GM19452 (cell line): ENCODE data around the gene HIPK2.
A peak's percentile ranks its signal among the peaks of the same experiment; 100 is the strongest.

ENCODE experiments used
- ATAC-seq: cut with Tn5 transposase; IDR thresholded peaks from one replicate; pipeline ENCODE4 v1.9.1; 2021; ENCODE audit not compliant: unreplicated experiment

Gene HIPK2

DNA sequence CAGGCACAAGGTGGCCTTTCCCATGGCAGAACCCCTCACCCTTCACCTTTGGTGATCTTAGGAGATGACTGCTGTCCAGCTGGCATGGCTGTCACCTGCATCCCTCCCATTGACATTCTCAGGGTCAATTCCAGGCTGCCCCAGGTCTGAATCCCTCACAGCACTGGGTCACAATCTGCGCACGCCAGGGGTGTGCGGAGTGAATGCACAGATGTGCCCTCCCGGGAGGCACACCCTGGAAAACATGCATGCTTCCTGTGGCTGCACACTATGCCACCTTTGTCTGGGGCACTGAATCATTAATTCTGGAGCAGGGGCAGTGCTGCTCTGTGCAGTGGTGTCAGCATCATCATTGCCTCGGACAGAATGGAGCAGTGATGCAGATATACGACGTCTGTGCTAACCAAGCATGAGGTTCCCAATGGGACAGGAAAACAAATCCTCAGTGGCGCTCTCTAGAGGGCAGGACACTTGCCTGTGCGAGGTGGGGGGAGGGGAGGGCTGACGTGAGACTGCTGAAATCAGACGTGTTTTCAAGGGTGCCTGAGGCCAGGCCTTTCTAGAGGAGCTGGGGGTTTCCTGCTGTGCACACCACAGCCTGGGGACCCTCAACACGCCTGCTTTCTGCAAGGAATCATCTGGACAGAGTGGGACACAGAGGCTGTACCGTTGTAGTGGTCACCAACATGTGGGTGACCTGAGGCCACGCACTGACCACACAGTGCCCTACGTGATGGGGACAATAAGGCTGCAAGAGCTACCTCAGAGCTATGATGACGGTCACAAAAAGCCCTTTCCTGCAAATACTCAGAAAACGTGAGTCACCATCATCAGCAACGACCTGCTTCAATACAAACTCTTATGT is 77.9 kb downstream of the HIPK2 start:
- ATAC-seq: no peak

DNA sequence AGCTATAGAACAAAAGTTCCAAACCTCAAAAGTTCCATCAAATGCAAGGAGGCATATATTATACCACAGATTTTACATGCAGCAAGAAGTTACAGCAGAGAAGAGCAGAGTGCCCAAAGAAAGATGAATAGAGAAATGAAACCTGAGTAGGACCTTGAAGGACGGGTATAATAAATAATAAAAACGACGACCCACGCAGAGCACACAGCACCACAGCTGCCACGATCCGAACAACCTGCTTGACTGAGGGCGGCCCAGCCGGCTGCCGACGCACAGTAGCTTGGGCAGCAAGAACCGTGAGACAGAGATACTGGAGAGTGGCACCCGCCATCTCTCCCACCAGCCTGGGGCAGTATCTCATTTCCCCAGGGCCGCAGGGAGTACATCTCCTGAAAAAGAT is 79.0 kb downstream of the HIPK2 start:
- no peak for ATAC-seq

DNA sequence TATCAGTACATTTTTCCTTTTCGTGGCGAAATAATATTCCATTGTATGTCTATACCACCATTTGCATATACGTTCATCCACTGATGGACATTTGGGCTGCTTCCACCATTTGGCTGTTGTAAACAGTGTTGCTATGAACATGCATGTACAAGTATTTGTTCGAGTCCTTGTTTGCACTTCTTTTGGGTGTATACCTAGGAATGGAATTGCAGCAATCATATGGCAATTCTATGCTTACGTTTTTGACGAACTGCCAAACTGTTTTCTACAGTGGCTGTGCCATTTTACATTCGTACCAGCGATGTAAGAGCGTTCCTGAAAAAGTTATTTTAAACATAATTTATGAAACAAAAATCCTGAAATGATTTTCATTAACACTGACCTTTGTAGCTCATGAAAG is 79.5 kb downstream of the HIPK2 start:
- ATAC-seq: no peak

DNA sequence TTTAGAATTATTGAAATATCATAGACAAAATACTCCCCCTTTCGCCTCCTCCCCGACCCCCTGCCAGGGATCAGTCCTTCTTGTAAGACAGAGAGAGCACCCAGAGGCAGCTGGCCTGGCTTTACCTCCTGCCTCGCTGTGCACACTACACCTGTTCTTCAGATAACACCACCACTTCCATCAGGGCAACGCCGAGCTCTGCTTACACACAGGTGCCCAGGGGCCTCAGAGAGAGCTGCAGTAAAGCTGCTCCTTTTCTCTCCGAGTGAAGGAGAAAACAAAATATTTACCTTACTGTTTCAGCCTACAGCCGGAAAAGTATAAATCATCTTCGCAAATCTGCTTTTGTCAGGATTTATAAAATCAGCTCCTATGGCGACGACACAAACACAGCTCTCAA is 80.7 kb downstream of the HIPK2 start:
- ATAC-seq: no peak

DNA sequence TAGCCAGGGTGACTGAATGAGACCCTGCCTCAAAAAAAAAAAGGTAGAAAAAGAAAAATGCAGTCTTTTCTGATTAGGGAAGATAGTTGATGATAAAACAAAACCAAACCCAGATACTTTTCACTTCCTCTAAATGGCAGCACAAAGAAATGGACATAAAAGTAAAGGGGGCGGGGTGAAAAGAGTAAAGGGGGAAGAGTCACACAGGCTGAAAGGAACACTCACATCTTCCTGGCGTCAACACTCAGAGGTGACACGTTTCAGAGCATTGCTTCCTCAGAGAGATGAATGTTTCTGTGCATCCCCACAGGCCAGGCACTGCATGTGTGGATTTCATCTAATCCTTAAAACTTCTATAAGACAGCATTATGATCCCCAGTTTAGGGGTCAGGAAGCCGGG is 81.2 kb downstream of the HIPK2 start:
- no peak for ATAC-seq

DNA sequence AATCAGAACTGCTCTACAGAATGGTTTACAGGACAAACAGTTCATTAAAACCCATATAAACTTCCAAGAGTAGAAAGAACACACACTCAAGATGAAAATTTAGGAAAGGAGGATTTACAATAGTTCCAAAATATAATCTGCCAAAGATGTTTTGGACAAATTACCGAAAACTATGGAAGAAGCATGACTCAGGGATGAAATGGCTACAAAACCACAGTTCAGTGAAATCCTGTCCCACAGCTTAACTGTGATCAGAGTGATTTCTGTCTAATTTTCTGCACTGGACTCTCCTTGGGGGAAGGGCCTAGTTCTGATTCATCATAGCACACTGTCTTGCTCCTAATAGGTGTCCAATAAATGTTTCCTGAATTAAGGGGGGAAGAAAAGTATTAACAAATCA is 82.2 kb downstream of the HIPK2 start:
- ATAC-seq: no peak

DNA sequence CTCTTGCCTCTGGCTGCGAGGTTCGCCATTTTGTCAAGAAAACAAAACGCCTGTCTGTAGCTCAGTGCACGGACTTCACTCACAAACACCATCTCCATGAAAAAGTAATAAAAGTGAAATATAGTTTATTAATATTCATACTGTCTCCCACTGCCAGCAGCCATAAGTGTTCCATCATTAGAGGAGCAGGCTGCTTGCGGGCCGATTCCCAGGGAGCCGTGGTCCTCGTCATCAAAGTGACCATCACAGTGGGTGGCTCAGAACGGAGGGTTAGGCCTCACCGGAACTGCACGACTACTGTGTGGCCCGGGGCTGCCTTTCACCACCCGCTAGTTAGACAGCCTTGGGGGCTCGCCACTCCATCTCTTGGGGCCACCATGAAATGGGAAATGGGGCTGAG is 82.7 kb downstream of the HIPK2 start:
- no peak for ATAC-seq

DNA sequence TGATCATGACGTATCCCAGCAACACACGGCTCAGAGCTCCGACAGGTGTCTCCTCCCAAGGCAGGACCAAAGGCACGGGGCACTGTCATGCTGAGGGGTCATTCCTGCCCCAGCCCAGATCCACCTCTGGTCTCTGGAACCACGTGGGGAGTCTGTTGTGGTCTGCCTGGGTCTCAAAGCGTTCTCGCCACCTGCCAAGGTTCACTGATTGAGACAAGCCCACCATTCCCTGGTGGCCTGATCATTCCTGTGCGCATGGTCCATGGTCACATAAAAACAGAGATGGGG is 83.5 kb downstream of the HIPK2 start:
- ATAC-seq: no peak

DNA sequence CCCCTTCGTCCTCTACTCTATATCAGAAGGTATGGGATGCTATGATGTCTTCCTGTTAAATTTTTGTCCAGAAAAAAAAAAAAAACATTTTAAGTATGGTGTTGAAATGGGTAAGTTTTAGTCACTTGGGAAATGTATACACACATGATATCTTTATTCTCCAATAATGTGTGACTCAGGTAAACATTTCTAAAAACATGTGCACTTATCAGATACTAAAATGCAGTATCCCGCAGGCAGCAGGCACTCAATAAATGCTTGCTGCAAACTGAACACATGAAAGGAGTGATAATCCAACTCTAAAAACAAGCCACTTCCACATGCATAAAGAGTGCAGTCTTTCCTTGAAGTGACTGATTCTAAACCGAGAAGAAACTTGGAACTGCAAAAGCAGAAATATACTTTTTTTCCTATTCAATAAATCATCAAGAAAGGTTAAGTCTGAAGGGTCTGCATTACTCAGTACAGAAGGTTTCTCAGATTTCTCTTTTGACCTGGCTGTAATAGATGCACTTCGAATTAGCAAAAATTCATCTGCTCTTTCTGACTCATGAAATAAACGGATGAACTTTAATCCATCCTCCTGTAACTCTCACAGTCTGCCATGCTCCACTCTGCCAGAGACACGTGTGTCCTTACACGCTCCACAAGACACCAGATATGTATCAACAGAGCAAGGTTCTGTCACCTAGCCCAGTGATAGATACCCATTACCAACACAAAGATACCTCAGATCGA is 84.0 kb downstream of the HIPK2 start:
- ATAC-seq: no peak

DNA sequence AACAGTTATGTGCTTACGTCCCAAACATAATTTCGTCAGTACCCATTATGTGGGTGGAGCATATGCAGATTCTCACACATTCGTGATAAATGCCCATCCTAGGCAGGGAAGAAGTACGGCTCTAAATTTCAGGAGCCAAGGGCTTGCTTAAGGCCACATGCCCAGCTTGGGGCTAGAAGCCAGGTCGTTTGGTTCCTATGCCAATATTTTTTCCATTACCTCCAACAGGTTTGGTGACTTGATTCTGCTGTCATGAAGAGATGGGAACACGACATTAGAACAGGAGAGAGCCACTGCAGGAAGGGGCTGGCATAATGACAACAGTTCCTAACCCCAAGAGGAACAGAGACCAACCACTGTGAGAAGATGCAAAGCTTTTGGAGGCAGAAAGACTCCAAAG is 85.1 kb downstream of the HIPK2 start:
- ATAC-seq: no peak

DNA sequence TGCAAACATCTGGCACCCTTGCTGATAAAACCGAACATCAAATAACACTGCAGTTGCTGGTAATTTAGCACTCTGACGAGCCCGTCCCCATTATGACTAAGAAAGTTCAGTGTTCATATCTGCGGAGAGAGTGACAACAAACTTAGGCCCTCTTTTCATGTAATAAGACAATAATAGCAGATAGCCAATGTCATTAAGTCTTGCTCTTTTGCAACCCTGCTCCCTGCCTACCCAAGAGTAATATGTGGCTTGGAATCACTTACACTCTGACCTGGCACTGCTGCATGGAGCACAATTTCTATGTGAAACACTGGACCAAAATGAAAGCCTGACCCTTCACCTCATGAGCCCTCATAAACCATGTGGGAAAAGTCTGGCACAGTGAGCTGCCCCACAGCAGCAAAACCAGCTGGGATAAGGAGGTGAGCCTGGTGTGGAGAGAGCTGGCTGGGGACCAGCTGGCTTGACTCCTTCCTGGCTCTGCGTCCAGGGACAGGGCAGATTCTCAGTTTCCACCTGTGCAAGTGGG is 86.5 kb downstream of the HIPK2 start:
- ATAC-seq: no peak

DNA sequence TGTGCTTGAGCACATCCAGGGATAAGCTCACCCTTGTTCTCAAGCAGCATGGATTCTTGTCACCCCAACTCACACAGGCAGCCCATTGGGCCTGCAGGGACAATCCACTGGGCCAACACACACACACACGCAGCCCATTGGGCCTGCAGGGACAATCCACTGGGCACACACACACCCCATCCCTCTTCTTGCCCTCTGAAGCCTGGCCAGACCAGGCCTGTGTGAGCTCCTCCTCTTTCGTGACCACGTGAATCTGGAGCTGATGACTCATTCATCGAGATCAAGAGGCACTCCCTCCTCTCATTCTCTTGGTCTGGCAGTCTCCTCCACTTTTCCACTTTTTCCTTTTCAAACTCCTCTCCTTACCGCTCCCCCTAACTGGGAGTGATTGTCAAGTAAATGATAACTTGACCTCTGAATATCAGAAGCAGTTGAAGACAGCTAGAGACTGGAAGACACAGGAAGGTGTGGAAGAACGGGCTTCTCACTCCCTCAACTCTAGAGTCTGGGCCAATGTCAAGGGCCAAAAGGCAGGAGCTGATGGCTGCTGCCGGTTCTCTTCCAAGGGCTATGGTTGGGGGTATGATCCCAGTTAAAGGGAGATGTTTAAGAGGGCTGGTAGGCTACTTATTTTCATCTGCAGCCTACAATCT is 89.7 kb downstream of the HIPK2 start:
- ATAC-seq: no peak

DNA sequence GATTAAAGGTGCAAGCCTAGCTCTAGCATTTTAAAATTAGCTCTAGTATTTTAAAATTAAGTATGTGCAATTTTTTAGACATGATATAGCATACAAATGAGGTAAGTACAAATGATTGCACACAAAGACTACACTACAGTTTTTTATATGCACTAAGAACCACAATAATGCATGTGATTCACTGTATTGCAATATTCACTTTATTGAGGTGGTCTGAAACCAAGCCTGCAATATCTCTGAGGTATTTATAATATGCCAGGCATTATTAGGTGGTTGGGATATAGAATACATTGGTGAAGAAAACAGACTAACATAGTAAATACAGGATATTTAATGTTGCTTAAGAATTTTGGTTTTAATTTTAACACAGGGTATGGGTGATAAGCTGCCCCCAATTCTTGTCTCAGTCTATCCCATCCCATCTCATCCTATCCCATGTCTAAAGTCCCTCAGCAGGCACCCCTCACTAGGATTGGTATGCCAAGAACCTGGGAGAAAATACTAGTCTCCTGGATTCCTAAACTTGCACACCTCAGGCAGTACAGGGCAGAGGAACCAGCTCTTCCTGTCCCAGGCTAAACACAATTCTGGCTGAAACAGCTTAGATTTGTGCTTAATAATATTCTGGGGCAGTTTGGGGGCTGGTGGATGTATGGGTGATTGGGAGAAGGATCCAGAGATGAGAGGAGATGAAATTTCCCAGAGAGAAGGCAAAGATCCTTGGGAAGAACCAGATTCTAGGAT is 90.4 kb downstream of the HIPK2 start:
- ATAC-seq: no peak

DNA sequence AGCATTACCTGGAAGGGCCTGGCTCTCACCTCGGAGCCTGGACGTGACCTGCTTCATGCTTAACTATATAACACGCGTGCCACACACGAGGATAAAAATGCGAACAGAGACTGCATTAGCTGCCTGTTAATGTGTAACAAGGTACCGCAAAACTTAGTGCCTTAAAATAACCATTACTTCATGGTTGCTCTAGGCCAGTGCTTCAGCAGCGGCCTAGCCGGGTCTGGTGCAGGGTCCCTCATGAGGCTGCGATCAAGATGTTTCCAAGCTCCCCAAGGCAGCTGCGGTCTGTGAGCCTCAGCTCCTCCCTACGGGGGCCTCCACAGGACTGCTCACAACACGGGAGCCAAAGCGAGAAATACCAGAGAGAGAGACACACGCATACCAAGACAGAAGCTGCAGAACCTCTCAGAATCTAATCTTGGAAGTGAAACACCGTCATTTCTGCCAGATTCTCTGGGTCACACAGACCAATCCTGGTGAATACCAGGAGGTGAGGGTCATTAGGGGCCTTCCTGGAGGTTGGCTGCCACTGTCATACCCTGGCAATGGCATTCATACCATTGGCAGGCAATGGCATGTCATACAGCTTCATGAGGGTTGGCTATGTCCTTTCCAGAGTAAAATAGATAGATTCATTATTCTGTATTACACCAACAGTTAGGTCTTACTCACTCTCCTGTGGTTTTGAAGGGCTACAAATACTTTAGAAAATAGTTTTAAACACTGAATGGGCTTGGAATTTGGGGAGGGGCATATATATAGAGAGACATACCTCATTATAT is 94.5 kb downstream of the HIPK2 start:
- ATAC-seq: peak; percentile 57

DNA sequence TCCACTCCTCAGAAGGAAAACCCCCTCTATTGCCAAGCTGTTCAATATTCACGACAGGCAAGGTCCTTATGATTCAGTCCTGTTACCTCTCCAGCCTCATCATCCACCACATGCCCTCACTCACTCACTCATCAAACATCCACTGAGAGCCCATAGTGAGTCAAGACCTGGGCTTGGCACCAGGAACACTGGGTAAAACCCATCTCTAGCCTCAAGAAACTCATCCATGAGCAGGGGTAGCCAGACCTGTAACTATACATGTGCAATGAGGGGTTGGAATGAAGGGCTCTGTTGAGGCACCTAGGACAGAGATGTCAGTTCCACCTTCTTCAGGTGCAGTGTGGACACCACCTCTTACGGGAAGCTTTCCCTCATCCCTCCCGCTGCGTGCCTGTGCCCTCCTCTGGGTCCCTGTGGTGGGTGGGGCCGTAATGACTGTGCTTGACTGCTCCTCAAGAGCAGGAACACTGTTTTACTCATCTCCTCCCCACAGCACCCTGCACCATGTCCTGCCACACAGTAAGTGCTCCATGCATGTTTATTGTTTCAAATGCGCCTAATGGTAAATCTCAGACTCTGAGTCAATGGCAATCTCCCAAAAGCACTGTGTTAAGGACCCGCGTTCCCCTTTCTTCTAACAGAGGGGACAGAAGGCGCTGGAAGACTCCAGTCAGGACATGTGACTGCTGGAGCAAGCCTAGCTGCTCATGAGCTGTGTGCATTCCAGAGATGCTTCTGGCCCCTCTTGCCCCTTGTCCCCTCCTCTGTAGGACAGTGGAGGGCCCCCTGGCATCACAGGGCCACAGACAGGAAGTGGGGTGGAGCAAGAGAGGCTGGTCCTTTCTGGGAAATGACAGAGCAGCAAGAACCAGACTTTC is 95.4 kb downstream of the HIPK2 start:
- ATAC-seq: peak; percentile 43

DNA sequence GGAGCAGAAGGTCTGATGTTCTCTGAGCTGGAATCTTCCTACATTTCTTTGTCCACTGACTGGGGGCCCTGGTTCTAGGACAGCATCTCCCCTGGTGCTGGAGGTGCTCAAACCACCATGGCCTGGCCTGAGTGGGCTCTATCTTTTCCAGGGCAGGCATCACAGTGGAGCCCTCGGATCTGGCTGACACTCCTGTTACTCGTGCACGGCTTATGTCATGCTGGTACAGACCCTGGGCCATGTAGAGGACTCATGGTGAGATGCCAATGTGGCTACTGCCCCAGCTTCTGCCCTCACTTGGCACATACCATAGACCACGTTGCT is 96.0 kb downstream of the HIPK2 start:
- no peak for ATAC-seq

DNA sequence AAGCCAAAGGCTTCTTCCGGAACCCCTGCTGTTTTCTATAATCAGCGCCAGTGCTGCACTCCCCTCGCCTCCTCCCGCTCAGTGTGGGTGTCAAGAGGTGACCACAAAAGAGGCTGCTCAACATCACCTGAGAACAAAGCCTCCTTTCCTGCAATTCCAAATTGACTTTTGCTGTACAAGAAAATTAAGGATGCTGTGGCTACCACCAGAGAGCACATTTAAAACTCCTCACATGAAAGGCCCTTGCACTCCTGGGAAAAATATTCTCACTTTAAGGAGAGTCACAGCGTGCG is 96.4 kb downstream of the HIPK2 start:
- ATAC-seq: no peak

DNA sequence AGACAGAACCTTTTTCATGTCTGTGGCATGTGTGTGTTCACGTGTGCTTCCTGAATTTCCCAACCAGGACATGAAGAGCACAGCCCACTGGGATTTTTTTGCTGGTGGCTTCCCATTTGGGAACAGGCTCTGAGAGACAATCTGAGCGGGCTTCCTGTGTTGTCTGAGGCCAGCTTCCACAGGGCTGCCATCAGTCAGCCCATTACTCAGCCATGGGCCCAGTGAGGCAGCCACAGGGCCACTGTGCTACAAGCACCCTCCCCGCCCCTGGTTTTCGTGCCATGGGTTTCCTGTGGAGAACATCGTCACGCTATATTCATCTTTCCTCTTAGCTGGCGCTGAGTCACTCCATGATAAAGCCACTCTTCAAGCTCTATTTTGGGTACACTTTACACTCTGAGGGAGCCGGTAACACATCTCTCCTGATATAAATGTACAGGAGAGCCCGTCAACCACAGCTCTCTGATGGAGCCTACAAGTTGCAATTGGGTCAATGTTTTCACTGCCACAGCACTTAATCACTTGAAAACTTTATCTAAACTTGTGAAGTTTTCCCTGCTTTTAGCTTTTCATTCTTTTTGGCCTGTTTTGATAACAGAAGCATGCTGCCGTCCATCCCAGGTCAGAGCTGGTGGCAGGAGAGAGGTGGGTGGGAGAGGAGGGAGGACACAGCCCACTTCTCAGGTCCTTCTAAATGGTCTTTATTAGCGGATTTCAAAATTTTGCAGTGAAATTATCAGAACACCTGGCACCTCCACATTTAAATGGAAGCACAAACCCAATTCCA is 96.9 kb downstream of the HIPK2 start:
- ATAC-seq: no peak
